Liver (tissue), 9 donors: Measurements from ENCODE around the gene RAD51B. TPM values are rescaled to one million over a fixed set of nuclear protein-coding genes. Genes with fewer than 3 reads are reported as not detected.

Source experiments
- DNase-seq: peaks from one replicate; pipeline ENCODE4 v3.0.0-alpha.2; 2017; ENCODE audit warnings: low spot score
- H3K27ac ChIP-seq, 2 donors: one replicate each; pipeline ENCODE4 v1.7.0; 2013; ENCODE audit warnings: inconsistent platforms in 2 of 2, low read length in 2 of 2, control low read depth in 1 of 2, low read depth in 1 of 2, mild to moderate bottlenecking in 1 of 2
- H3K27me3 ChIP-seq, 4 donors: one replicate each; pipeline versions ENCODE4 v1.6.1 to v1.7.0; 2013; ENCODE audit warnings: low read length in 3 of 4, inconsistent platforms in 1 of 4, mild to moderate bottlenecking in 1 of 4, moderate library complexity in 1 of 4; ENCODE audit not compliant: control insufficient read depth in 4 of 4, insufficient read depth in 4 of 4
- H3K36me3 ChIP-seq, 4 donors: one replicate each; pipeline versions ENCODE4 v1.6.1 to v1.7.0; 2013; ENCODE audit warnings: low read length in 3 of 4, mild to moderate bottlenecking in 3 of 4, low read depth in 1 of 4, moderate library complexity in 1 of 4; ENCODE audit not compliant: control insufficient read depth in 4 of 4, insufficient read depth in 3 of 4
- H3K4me1 ChIP-seq, 4 donors: one replicate each; pipeline versions ENCODE4 v1.6.1 to v1.7.0; 2013; ENCODE audit warnings: low read length in 3 of 4, mild to moderate bottlenecking in 3 of 4, moderate library complexity in 1 of 4; ENCODE audit not compliant: control insufficient read depth in 4 of 4, insufficient read depth in 4 of 4
- H3K4me3 ChIP-seq, 3 donors: one replicate each; pipeline versions ENCODE4 v1.6.1 to v1.7.0; 2013; ENCODE audit warnings: low read length in 3 of 3, control low read depth in 1 of 3, low read depth in 1 of 3, mild to moderate bottlenecking in 1 of 3
- H3K9ac ChIP-seq, 2 donors: one replicate each; pipeline ENCODE4 v1.7.0; 2013; ENCODE audit warnings: low read length in 2 of 2, mild to moderate bottlenecking in 2 of 2, moderate library complexity in 2 of 2, control low read depth in 1 of 2, low read depth in 1 of 2
- H3K9me3 ChIP-seq, 4 donors: one replicate each; pipeline versions ENCODE4 v1.6.1 to v1.7.0; 2013; ENCODE audit warnings: low read length in 3 of 4; ENCODE audit not compliant: control insufficient read depth in 4 of 4
- EGR1 ChIP-seq, 2 donors: IDR thresholded peaks; 2 replicates each; pipeline ENCODE4 v1.6.1; 2016 to 2018; ENCODE audit warnings: antibody characterized with exemption in 2 of 2, low read depth in 2 of 2
- FOXA1 ChIP-seq: IDR thresholded peaks from 2 replicates; pipeline ENCODE4 v1.6.1; 2016; ENCODE audit warnings: antibody characterized with exemption
- FOXA2 ChIP-seq: IDR thresholded peaks from 2 replicates; pipeline ENCODE4 v1.6.1; 2016; ENCODE audit warnings: antibody characterized with exemption
- GABPA ChIP-seq, 2 donors: IDR thresholded peaks in 1 of 2; conservative IDR thresholded peaks in 1 of 2; 2 replicates each; pipeline ENCODE4 v1.6.1; 2016; ENCODE audit warnings: antibody characterized with exemption in 2 of 2, mild to moderate bottlenecking in 1 of 2, moderate library complexity in 1 of 2
- HNF4A ChIP-seq, 2 donors: conservative IDR thresholded peaks; 2 replicates each; pipeline ENCODE4 v1.6.1; 2016; ENCODE audit warnings: antibody characterized with exemption in 2 of 2, mild to moderate bottlenecking in 2 of 2
- HNF4G ChIP-seq: IDR thresholded peaks from 2 replicates; pipeline ENCODE4 v1.6.1; 2016; ENCODE audit warnings: antibody characterized with exemption
- JUND ChIP-seq, 2 donors: IDR thresholded peaks; 2 replicates each; pipeline ENCODE4 v1.6.1; 2016; ENCODE audit warnings: antibody characterized with exemption in 2 of 2
- NR2F2 ChIP-seq: IDR thresholded peaks from 2 replicates; pipeline ENCODE4 v1.6.1; 2016; ENCODE audit warnings: antibody characterized with exemption
- RAD21 ChIP-seq, 2 donors: IDR thresholded peaks; 2 replicates each; pipeline ENCODE4 v1.6.1; 2016; ENCODE audit warnings: antibody characterized with exemption in 2 of 2, mild to moderate bottlenecking in 2 of 2
- RXRA ChIP-seq, 2 donors: IDR thresholded peaks; 2 replicates each; pipeline ENCODE4 v1.6.1; 2017 to 2018; ENCODE audit warnings: antibody characterized with exemption in 2 of 2, mild to moderate bottlenecking in 1 of 2
- SP1 ChIP-seq: IDR thresholded peaks from 2 replicates; pipeline ENCODE4 v1.6.1; 2018; ENCODE audit warnings: antibody characterized with exemption, mild to moderate bottlenecking
- TAF1 ChIP-seq: conservative IDR thresholded peaks from 2 replicates; pipeline ENCODE4 v1.6.1; 2016; ENCODE audit warnings: antibody characterized with exemption, mild to moderate bottlenecking
- YY1 ChIP-seq: IDR thresholded peaks from 2 replicates; pipeline ENCODE4 v1.6.1; 2016; ENCODE audit warnings: antibody characterized with exemption, mild to moderate bottlenecking
- WGBS: extraction: QIAGEN DNeasy Blood & Tissue Kit; methylation state at CpG from one replicate; pipeline ENCODE4 v1.1.7; 2013; 5-methylcytosine and 5-hydroxymethylcytosine counted together
- polyA plus RNA-seq, 2 donors: library from polyadenylated mRNA; stranded (reverse) in 1 of 2; unstranded in 1 of 2; fragments of 200-250 nt in 1 of 2; fragments of >200 nt in 1 of 2; fragmentation: Nextera tagmentation in 1 of 2; extraction: Ambion mirVana in 1 of 2; gene quantifications; one replicate each; pipeline versions ENCODE4 v1.2.1 to v1.2.3, GENCODE V29; 2013 to 2015
- total RNA-seq, 2 donors: library from RNA; depleted of rRNA; stranded (reverse); fragments of >200 nt; gene quantifications; one replicate each; pipeline ENCODE4 v1.2.3, GENCODE V29; 2014
- TF ChIP-seq, protein P1 (sequence below): IDR thresholded peaks from 2 replicates; pipeline ENCODE4 v1.6.1; 2016; ENCODE audit warnings: antibody characterized with exemption
- TF ChIP-seq, protein P2 (sequence below): IDR thresholded peaks from 2 replicates; pipeline ENCODE4 v1.6.1; 2016; ENCODE audit warnings: antibody characterized with exemption
- TF ChIP-seq, protein P3 (sequence below): IDR thresholded peaks from 2 replicates; pipeline ENCODE4 v1.6.1; 2016; ENCODE audit warnings: antibody characterized with exemption, mild to moderate bottlenecking
- TF ChIP-seq, protein P4 (sequence below): fragments of 150-350 bp; IDR thresholded peaks from 2 replicates; pipeline ENCODE4 v1.5.1; 2017; ENCODE audit warnings: improper control_type of control experiment, low read depth, low read length; ENCODE audit not compliant: missing input control
- TF ChIP-seq, protein P5 (sequence below): IDR thresholded peaks from 2 replicates; pipeline ENCODE4 v1.6.1; 2016; ENCODE audit warnings: antibody characterized with exemption
- donor health status: healthy.
- donor health status: healthy.
- donor health status: healthy.
- donor health status: healthy.
- donor health status: healthy.

Gene RAD51B
- total and polyA plus RNA-seq, 4 donors: 0.81 to 12.9 (median 2.4) TPM

DNA sequence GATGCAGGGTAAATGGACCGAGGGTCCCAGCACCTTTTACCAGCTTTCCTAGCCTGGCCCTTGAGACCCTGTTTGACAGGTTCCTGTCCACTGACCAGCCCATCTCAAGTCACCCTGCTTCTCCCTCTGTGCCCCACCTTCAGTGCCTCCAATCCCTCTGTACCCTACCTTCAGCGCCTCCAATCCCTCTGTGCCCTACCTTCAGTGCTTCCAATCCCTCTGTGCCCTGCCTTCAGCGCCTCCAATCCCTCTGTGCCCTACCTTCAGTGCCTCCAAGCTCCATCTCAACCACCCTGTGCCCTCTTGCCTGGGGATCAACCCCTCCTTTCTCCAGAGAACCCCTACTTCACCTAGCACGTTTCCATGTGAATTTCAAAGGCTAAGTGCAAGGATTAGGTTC lies 919.0 kb downstream of the RAD51B start:
- 93% methylated on average over 4 of the region's 4 CpGs for WGBS
- H3K9ac ChIP-seq: no peak overlapping the region

DNA sequence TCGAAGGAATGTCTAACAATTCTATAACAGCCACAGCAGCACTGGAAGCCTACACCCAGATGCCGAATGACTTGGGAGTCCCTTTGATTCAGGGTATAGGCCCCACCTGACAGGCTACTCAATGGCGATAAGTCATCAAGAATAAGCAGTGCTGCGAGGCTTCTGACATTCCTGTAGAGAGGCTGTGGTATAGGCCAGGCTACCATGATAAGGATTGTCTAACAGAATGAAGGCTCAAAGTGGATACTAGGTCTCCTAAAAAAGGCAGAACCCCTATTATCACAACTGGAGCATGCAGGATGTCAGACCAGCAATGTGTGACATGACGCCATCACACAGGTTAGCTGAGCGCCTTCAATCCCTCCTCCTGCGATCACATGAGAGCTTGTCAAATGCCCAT lies 920.1 kb downstream of the RAD51B start:
- no peak overlapping the region for H3K9ac ChIP-seq
- WGBS: 98% methylated on average over 7 of the region's 7 CpGs
- TF ChIP-seq JUND (IDR thresholded peaks at IDR 0.05): no peak
- no peak for TF ChIP-seq GABPA (IDR thresholded peaks at IDR 0.05 in 1 of 2, conservative IDR thresholded peaks at IDR 0.05 in 1 of 2)
- no peak for TF ChIP-seq YY1
- TF ChIP-seq TAF1: no peak
- TF ChIP-seq, protein P1, sequence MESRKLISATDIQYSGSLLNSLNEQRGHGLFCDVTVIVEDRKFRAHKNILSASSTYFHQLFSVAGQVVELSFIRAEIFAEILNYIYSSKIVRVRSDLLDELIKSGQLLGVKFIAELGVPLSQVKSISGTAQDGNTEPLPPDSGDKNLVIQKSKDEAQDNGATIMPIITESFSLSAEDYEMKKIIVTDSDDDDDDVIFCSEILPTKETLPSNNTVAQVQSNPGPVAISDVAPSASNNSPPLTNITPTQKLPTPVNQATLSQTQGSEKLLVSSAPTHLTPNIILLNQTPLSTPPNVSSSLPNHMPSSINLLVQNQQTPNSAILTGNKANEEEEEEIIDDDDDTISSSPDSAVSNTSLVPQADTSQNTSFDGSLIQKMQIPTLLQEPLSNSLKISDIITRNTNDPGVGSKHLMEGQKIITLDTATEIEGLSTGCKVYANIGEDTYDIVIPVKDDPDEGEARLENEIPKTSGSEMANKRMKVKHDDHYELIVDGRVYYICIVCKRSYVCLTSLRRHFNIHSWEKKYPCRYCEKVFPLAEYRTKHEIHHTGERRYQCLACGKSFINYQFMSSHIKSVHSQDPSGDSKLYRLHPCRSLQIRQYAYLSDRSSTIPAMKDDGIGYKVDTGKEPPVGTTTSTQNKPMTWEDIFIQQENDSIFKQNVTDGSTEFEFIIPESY: no peak
- no peak for TF ChIP-seq RAD21 (IDR thresholded peaks at IDR 0.05)
- TF ChIP-seq SP1: no peak
- TF ChIP-seq, protein P2, sequence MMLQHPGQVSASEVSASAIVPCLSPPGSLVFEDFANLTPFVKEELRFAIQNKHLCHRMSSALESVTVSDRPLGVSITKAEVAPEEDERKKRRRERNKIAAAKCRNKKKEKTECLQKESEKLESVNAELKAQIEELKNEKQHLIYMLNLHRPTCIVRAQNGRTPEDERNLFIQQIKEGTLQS: no peak
- no peak for TF ChIP-seq FOXA2
- no peak for TF ChIP-seq FOXA1
- TF ChIP-seq, protein P3, sequence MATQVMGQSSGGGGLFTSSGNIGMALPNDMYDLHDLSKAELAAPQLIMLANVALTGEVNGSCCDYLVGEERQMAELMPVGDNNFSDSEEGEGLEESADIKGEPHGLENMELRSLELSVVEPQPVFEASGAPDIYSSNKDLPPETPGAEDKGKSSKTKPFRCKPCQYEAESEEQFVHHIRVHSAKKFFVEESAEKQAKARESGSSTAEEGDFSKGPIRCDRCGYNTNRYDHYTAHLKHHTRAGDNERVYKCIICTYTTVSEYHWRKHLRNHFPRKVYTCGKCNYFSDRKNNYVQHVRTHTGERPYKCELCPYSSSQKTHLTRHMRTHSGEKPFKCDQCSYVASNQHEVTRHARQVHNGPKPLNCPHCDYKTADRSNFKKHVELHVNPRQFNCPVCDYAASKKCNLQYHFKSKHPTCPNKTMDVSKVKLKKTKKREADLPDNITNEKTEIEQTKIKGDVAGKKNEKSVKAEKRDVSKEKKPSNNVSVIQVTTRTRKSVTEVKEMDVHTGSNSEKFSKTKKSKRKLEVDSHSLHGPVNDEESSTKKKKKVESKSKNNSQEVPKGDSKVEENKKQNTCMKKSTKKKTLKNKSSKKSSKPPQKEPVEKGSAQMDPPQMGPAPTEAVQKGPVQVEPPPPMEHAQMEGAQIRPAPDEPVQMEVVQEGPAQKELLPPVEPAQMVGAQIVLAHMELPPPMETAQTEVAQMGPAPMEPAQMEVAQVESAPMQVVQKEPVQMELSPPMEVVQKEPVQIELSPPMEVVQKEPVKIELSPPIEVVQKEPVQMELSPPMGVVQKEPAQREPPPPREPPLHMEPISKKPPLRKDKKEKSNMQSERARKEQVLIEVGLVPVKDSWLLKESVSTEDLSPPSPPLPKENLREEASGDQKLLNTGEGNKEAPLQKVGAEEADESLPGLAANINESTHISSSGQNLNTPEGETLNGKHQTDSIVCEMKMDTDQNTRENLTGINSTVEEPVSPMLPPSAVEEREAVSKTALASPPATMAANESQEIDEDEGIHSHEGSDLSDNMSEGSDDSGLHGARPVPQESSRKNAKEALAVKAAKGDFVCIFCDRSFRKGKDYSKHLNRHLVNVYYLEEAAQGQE: no peak

More for the DNA sequence above, 919.0 kb downstream of the RAD51B start:
- H3K36me3 ChIP-seq: no peaks in the 10 kb centered on the region
- no peak for DNase-seq
- TF ChIP-seq RAD21 (IDR thresholded peaks at IDR 0.05) (no peak), FOXA2 (no peak), JUND (IDR thresholded peaks at IDR 0.05) (no peak), RXRA (IDR thresholded peaks at IDR 0.05) (no peak), NR2F2 (no peak), HNF4G (no peak), EGR1 (IDR thresholded peaks at IDR 0.05; ENCODE audit: low read depth in 2 of 2) (no peak), YY1 (no peak), GABPA (IDR thresholded peaks at IDR 0.05 in 1 of 2, conservative IDR thresholded peaks at IDR 0.05 in 1 of 2) (no peak), SP1 (no peak), HNF4A (conservative IDR thresholded peaks at IDR 0.05) (no peak), TAF1 (no peak)
- TF ChIP-seq, protein P4, sequence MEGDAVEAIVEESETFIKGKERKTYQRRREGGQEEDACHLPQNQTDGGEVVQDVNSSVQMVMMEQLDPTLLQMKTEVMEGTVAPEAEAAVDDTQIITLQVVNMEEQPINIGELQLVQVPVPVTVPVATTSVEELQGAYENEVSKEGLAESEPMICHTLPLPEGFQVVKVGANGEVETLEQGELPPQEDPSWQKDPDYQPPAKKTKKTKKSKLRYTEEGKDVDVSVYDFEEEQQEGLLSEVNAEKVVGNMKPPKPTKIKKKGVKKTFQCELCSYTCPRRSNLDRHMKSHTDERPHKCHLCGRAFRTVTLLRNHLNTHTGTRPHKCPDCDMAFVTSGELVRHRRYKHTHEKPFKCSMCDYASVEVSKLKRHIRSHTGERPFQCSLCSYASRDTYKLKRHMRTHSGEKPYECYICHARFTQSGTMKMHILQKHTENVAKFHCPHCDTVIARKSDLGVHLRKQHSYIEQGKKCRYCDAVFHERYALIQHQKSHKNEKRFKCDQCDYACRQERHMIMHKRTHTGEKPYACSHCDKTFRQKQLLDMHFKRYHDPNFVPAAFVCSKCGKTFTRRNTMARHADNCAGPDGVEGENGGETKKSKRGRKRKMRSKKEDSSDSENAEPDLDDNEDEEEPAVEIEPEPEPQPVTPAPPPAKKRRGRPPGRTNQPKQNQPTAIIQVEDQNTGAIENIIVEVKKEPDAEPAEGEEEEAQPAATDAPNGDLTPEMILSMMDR: no peak
- TF ChIP-seq, protein P2: no peak
- TF ChIP-seq, protein P5, sequence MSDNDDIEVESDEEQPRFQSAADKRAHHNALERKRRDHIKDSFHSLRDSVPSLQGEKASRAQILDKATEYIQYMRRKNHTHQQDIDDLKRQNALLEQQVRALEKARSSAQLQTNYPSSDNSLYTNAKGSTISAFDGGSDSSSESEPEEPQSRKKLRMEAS: no peak
- TF ChIP-seq, protein P3: no peak
- H3K9me3 ChIP-seq: no peaks in the 10 kb centered on the region
- no peak overlapping the region for H3K4me3 ChIP-seq
- no peak overlapping the region for H3K27ac ChIP-seq
- no peaks in the 10 kb centered on the region for H3K27me3 ChIP-seq
- no peaks in the 10 kb centered on the region for H3K4me1 ChIP-seq

More for the DNA sequence above, 920.1 kb downstream of the RAD51B start:
- no peaks in the 10 kb centered on the region for H3K4me1 ChIP-seq
- DNase-seq: no peak
- H3K27ac ChIP-seq: no peak overlapping the region
- no peaks in the 10 kb centered on the region for H3K36me3 ChIP-seq
- H3K4me3 ChIP-seq: no peak overlapping the region
- no peaks in the 10 kb centered on the region for H3K27me3 ChIP-seq
- no peaks in the 10 kb centered on the region for H3K9me3 ChIP-seq
